SHP77 treated with DMSO at 0.1 percent for 48 hours (cell line): ENCODE results near the gene TGFB2.

Experiments used
- DNase-seq: peaks from one replicate; lab custom pipeline; 2025; lab: John Stamatoyannopoulos, UW

Gene TGFB2

GRCh38 chr1:218490406-218490922 is 145.3 kb downstream of the TGFB2 start:
- DNase-seq: no peak

GRCh38 chr1:218492874-218493273 is 147.7 kb downstream of the TGFB2 start:
- DNase-seq: no peak

DNA sequence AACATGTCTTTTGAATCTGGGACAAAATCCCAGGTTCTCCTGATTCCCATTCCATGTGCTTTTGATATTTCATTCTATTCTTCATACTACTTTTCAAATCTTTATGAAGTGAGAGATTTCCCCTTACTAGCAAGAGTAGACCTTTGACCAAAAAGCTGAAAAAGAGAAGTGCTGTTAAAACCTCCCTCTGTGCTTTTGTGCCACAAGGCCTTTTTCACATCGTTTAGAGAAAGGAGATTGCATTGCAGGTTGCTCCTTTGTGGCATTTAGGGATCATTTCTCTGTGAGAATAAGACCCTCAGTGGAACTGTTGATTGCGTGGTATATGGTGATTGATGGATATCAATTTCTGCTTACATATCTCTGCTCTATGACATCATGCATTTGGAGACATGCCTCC is 148.8 kb downstream of the TGFB2 start:
- DNase-seq: no peak
